ENCODE measurements around the gene RPL22.

The RPL22 gene

GRCh38 chr1:6199298-6200187 is at the start of gene RPL22:
TSS of gene RPL22 (minus strand) at chr1:6199595. CDS start at chr1:6199573, 22 bp downstream.
- peak within 1 kb of the TSS; percentile 69 for H3K27ac ChIP-seq
- DNase-seq (ENCODE audit: low read depth, low spot score), result peak; percentile 93

- H3K27ac ChIP-seq, result no peak overlapping the region
- DNase-seq (ENCODE audit: low read depth, low spot score), result no peak
Observed at GRCh38 chr1:6248161-6248776, 48.9 kb upstream of the RPL22 start.

- H3K27ac ChIP-seq, result no peak overlapping the region
- no peak for DNase-seq (ENCODE audit: low read depth, low spot score)
Observed at GRCh38 chr1:6247651-6248050, 48.3 kb upstream of the RPL22 start.

- DNase-seq (ENCODE audit: low read depth, low spot score), result no peak
- peak overlapping the region; percentile 12 for H3K27ac ChIP-seq
Observed at GRCh38 chr1:6246497-6247467, 47.4 kb upstream of the RPL22 start.

GRCh38 chr1:6245869-6246496 is 46.6 kb upstream of the RPL22 start:
- DNase-seq (ENCODE audit: low read depth, low spot score), result no peak

GRCh38 chr1:6245086-6245868 is 45.9 kb upstream of the RPL22 start:
- no peak overlapping the region for H3K27ac ChIP-seq
- DNase-seq (ENCODE audit: low read depth, low spot score), result no peak

More at GRCh38 chr1:6245869-6246496, 46.6 kb upstream of the RPL22 start:
- H3K27ac ChIP-seq, result no peak overlapping the region

GRCh38 chr1:6244401-6245049 is 45.1 kb upstream of the RPL22 start:
- no peak overlapping the region for H3K27ac ChIP-seq
- no peak for DNase-seq (ENCODE audit: low read depth, low spot score)

- DNase-seq (ENCODE audit: low read depth, low spot score), result no peak
- H3K27ac ChIP-seq, result no peak within 1 kb of the TSS
Observed at GRCh38 chr1:6243993-6244392, 44.6 kb upstream of the RPL22 start, which contains the start of gene HES3. TSS of gene HES3 (plus strand) at chr1:6244179. CDS start at chr1:6244366, 187 bp downstream.

- DNase-seq (ENCODE audit: low read depth, low spot score), result no peak
- no peak overlapping the region for H3K27ac ChIP-seq
Observed at GRCh38 chr1:6243053-6243834, 43.8 kb upstream of the RPL22 start.

- H3K27ac ChIP-seq, result no peak overlapping the region
- DNase-seq (ENCODE audit: low read depth, low spot score), result no peak
Observed at GRCh38 chr1:6241887-6242740, 42.7 kb upstream of the RPL22 start.

GRCh38 chr1:6241107-6241886 is 41.9 kb upstream of the RPL22 start:
- no peak for DNase-seq (ENCODE audit: low read depth, low spot score)
- H3K27ac ChIP-seq, result no peak overlapping the region

- no peak for DNase-seq (ENCODE audit: low read depth, low spot score)
- H3K27ac ChIP-seq, result no peak overlapping the region
Observed at GRCh38 chr1:6239950-6240768, 40.8 kb upstream of the RPL22 start.

- DNase-seq (ENCODE audit: low read depth, low spot score), result no peak
- no peak overlapping the region for H3K27ac ChIP-seq
Observed at GRCh38 chr1:6239213-6239752, 39.9 kb upstream of the RPL22 start.

GRCh38 chr1:6237093-6237492 is 37.7 kb upstream of the RPL22 start:
- no peak for DNase-seq (ENCODE audit: low read depth, low spot score)
- H3K27ac ChIP-seq, result no peak overlapping the region

GRCh38 chr1:6235296-6235677 is 35.9 kb upstream of the RPL22 start:
- no peak for DNase-seq (ENCODE audit: low read depth, low spot score)
- peak overlapping the region; percentile 46 for H3K27ac ChIP-seq

Measured in epithelial cell of prostate (primary cell).